ENCODE results near the gene ATP1A4. TPM values are rescaled to one million over a fixed set of nuclear protein-coding genes. Genes with fewer than 3 reads are reported as not detected.
"Not testable (repeated sequence)": the region's sequence is repeated elsewhere in the genome, so short reads cannot be mapped to it uniquely, and the experiment has no call there.

Gene ATP1A4
- polyA plus RNA-seq, 4 donors: 0.12 to 0.24 TPM; not detected in 2

GRCh38 chr1:160109686-160110085 lies 41.7 kb upstream of the ATP1A4 start:
- Histone ChIP-seq H3K27ac (ENCODE audit: low read depth in 1 of 3, low read length in 2 of 3) (no peak overlapping the region), H3K36me3 (ENCODE audit: control insufficient read depth in 3 of 3, insufficient read depth in 2 of 3, low read depth in 1 of 3, low read length in 3 of 3) (no peaks in the 10 kb centered on the region), H3K27me3 (ENCODE audit: control insufficient read depth in 3 of 3, insufficient read depth in 3 of 3, low read length in 3 of 3) (peaks cover 0 to 3% (median 0%) of the 10 kb centered on the region in 3 donors), H3K9me3 (ENCODE audit: control insufficient read depth in 2 of 2, insufficient read depth in 1 of 2, low read depth in 1 of 2, low read length in 1 of 2) (no peaks in the 10 kb centered on the region), H3K4me3 (ENCODE audit: low read depth in 1 of 3, low read length in 3 of 3) (no peak overlapping the region), H3K4me1 (ENCODE audit: control insufficient read depth in 3 of 3, insufficient read depth in 2 of 3, low read depth in 1 of 3, low read length in 2 of 3) (no peaks in the 10 kb centered on the region)
- WGBS, 3 donors: 34 to 62% (median 44%) methylated on average over 4 of the region's 4 CpGs
- FAIRE-seq (no peak), DNase-seq (no peak)

DNA sequence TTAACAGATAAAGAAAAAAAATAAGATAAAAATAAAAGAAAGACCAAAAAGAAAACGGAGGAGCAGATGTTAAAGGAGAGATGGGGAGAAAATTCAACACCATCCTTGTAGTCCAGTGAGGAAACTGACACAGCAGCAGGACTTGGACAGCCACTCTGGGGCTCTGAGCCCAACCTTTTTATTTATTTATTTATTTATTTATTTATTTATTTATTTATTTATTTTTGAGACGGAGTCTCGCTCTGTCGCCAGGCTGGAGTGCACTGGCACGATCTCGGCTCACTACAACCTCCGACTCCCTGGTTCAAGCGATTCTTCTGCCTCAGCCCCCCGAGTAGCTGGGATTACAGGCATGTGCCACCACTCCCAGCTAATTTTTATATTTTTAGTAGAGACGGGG lies 39.9 kb upstream of the ATP1A4 start:
- H3K27ac ChIP-seq (ENCODE audit: low read depth in 1 of 3, low read length in 2 of 3); H3K4me1 ChIP-seq (ENCODE audit: control insufficient read depth in 3 of 3, insufficient read depth in 2 of 3, low read depth in 1 of 3, low read length in 2 of 3); H3K4me3 ChIP-seq (ENCODE audit: low read depth in 1 of 3, low read length in 3 of 3); H3K36me3 ChIP-seq (ENCODE audit: control insufficient read depth in 3 of 3, insufficient read depth in 2 of 3, low read depth in 1 of 3, low read length in 3 of 3); DNase-seq; FAIRE-seq; H3K9me3 ChIP-seq (ENCODE audit: control insufficient read depth in 2 of 2, insufficient read depth in 1 of 2, low read depth in 1 of 2, low read length in 1 of 2): not testable (repeated sequence)
- H3K27me3 ChIP-seq (ENCODE audit: control insufficient read depth in 3 of 3, insufficient read depth in 3 of 3, low read length in 3 of 3): peaks cover 0 to 15% (median 3%) of the 10 kb centered on the region in 3 donors
- WGBS, 3 donors: 90 to 96% (median 92%) methylated on average over 10 of the region's 10 CpGs

DNA sequence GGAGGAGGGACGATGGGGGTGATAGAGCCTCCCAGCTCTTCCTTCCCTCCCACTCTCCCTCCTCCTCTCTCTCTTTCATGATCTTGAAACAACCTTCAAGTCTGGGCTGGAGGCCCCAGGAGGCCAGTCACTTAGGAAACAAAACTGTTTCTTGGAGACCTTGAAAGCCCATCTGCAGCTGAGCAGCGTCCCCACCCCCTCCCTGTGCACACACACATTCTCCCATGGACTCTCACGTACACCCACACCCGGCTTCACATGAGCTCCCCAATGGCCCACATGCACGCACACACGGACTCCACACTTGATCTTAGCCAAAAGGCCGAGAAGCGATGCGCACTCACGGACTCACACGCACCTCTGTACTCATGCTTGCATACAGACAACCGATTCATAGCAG lies 39.0 kb upstream of the ATP1A4 start:
- 76 to 80% (median 79%) methylated on average over 12 of the region's 12 CpGs for WGBS, 3 donors
- DNase-seq (no peak), FAIRE-seq (no peak)
- Histone ChIP-seq H3K9me3 (ENCODE audit: control insufficient read depth in 2 of 2, insufficient read depth in 1 of 2, low read depth in 1 of 2, low read length in 1 of 2) (no peaks in the 10 kb centered on the region), H3K4me1 (ENCODE audit: control insufficient read depth in 3 of 3, insufficient read depth in 2 of 3, low read depth in 1 of 3, low read length in 2 of 3) (peaks cover 0 to 5% (median 0%) of the 10 kb centered on the region in 3 donors), H3K27ac (ENCODE audit: low read depth in 1 of 3, low read length in 2 of 3) (no peak overlapping the region), H3K36me3 (ENCODE audit: control insufficient read depth in 3 of 3, insufficient read depth in 2 of 3, low read depth in 1 of 3, low read length in 3 of 3) (no peaks in the 10 kb centered on the region), H3K4me3 (ENCODE audit: low read depth in 1 of 3, low read length in 3 of 3) (no peak overlapping the region), H3K27me3 (ENCODE audit: control insufficient read depth in 3 of 3, insufficient read depth in 3 of 3, low read length in 3 of 3) (peaks cover 0 to 22% (median 3%) of the 10 kb centered on the region in 3 donors)

GRCh38 chr1:160113407-160113806 lies 38.0 kb upstream of the ATP1A4 start:
- Histone ChIP-seq H3K9me3 (ENCODE audit: control insufficient read depth in 2 of 2, insufficient read depth in 1 of 2, low read depth in 1 of 2, low read length in 1 of 2) (no peaks in the 10 kb centered on the region), H3K27me3 (ENCODE audit: control insufficient read depth in 3 of 3, insufficient read depth in 3 of 3, low read length in 3 of 3) (peaks cover 0 to 32% (median 3%) of the 10 kb centered on the region in 3 donors), H3K4me1 (ENCODE audit: control insufficient read depth in 3 of 3, insufficient read depth in 2 of 3, low read depth in 1 of 3, low read length in 2 of 3) (peaks cover 0 to 5% (median 0%) of the 10 kb centered on the region in 3 donors), H3K4me3 (ENCODE audit: low read depth in 1 of 3, low read length in 3 of 3) (no peak overlapping the region), H3K36me3 (ENCODE audit: control insufficient read depth in 3 of 3, insufficient read depth in 2 of 3, low read depth in 1 of 3, low read length in 3 of 3) (no peaks in the 10 kb centered on the region), H3K27ac (ENCODE audit: low read depth in 1 of 3, low read length in 2 of 3) (no peak overlapping the region)
- no peak for DNase-seq
- FAIRE-seq: no peak
- 80 to 87% (median 86%) methylated on average over 8 of the region's 8 CpGs for WGBS, 3 donors

DNA sequence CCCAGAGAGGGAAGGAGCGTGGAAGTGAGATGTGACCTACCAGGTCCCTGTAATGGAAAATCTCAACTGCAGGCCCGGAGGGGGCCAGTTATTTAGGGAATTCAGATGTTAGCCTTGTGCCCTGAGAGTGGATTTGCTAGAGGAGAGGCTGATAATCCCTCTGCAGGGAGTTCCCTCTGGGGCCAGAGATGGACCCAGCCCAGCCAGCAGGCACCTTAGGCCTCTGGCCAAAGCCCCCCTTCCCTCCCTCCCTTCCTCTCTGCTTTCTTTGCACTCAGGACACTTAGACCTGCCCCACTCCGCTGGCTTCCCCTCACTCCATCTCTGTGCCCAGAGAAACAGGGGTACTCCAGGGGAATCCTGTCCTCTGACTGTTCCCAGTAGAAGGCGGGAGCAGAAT lies 37.3 kb upstream of the ATP1A4 start:
- H3K4me1 ChIP-seq (ENCODE audit: control insufficient read depth in 3 of 3, insufficient read depth in 2 of 3, low read depth in 1 of 3, low read length in 2 of 3): peaks cover 0 to 5% (median 0%) of the 10 kb centered on the region in 3 donors
- no peaks in the 10 kb centered on the region for H3K9me3 ChIP-seq (ENCODE audit: control insufficient read depth in 2 of 2, insufficient read depth in 1 of 2, low read depth in 1 of 2, low read length in 1 of 2)
- no peaks in the 10 kb centered on the region for H3K36me3 ChIP-seq (ENCODE audit: control insufficient read depth in 3 of 3, insufficient read depth in 2 of 3, low read depth in 1 of 3, low read length in 3 of 3)
- FAIRE-seq: no peak
- WGBS, 3 donors: 68 to 85% (median 81%) methylated on average over 4 of the region's 4 CpGs
- H3K4me3 ChIP-seq (ENCODE audit: low read depth in 1 of 3, low read length in 3 of 3): no peak overlapping the region
- no peak overlapping the region for H3K27ac ChIP-seq (ENCODE audit: low read depth in 1 of 3, low read length in 2 of 3)
- H3K27me3 ChIP-seq (ENCODE audit: control insufficient read depth in 3 of 3, insufficient read depth in 3 of 3, low read length in 3 of 3): peaks cover 0 to 34% (median 3%) of the 10 kb centered on the region in 3 donors
- DNase-seq: no peak

- 38 to 46% (median 41%) methylated on average over 16 of the region's 16 CpGs for WGBS, 3 donors
- DNase-seq: no peak
These were observed 35.7 kb upstream of the ATP1A4 start, which contains the start of gene ATP1A2 for GRCh38 chr1:160115545-160116282. Gene ATP1A2 (plus strand): TSS chr1:160115759. CDS start chr1:160115862, 103 bp downstream.

GRCh38 chr1:160116283-160117147 lies 34.9 kb upstream of the ATP1A4 start:
- no peak overlapping the region for H3K4me3 ChIP-seq (ENCODE audit: low read depth in 1 of 3, low read length in 3 of 3)
- H3K9me3 ChIP-seq (ENCODE audit: control insufficient read depth in 2 of 2, insufficient read depth in 1 of 2, low read depth in 1 of 2, low read length in 1 of 2): no peaks in the 10 kb centered on the region
- H3K27ac ChIP-seq (ENCODE audit: low read depth in 1 of 3, low read length in 2 of 3): peak overlapping the region in 1 of 3 donors; percentile 36
- no peak for DNase-seq
- H3K27me3 ChIP-seq (ENCODE audit: control insufficient read depth in 3 of 3, insufficient read depth in 3 of 3, low read length in 3 of 3): peaks cover 0 to 35% (median 0%) of the 10 kb centered on the region in 3 donors
- no peak for FAIRE-seq
- no peaks in the 10 kb centered on the region for H3K36me3 ChIP-seq (ENCODE audit: control insufficient read depth in 3 of 3, insufficient read depth in 2 of 3, low read depth in 1 of 3, low read length in 3 of 3)
- WGBS, 3 donors: 57 to 64% (median 57%) methylated on average over 12 of the region's 12 CpGs
- peaks cover 0 to 5% (median 0%) of the 10 kb centered on the region in 3 donors for H3K4me1 ChIP-seq (ENCODE audit: control insufficient read depth in 3 of 3, insufficient read depth in 2 of 3, low read depth in 1 of 3, low read length in 2 of 3)

More at GRCh38 chr1:160115545-160116282, 35.7 kb upstream of the ATP1A4 start, which contains the start of gene ATP1A2:
- Histone ChIP-seq H3K27ac (ENCODE audit: low read depth in 1 of 3, low read length in 2 of 3) (peak within 1 kb of the TSS in 1 of 3 donors; percentile 36), H3K4me3 (ENCODE audit: low read depth in 1 of 3, low read length in 3 of 3) (no peak within 1 kb of the TSS), H3K4me1 (ENCODE audit: control insufficient read depth in 3 of 3, insufficient read depth in 2 of 3, low read depth in 1 of 3, low read length in 2 of 3) (peaks cover 0 to 5% (median 0%) of the 10 kb centered on the region in 3 donors), H3K9me3 (ENCODE audit: control insufficient read depth in 2 of 2, insufficient read depth in 1 of 2, low read depth in 1 of 2, low read length in 1 of 2) (no peaks in the 10 kb centered on the region), H3K27me3 (ENCODE audit: control insufficient read depth in 3 of 3, insufficient read depth in 3 of 3, low read length in 3 of 3) (peaks cover 0 to 35% (median 0%) of the 10 kb centered on the region in 3 donors), H3K36me3 (ENCODE audit: control insufficient read depth in 3 of 3, insufficient read depth in 2 of 3, low read depth in 1 of 3, low read length in 3 of 3) (no peaks in the 10 kb centered on the region)
- no peak for FAIRE-seq

DNA sequence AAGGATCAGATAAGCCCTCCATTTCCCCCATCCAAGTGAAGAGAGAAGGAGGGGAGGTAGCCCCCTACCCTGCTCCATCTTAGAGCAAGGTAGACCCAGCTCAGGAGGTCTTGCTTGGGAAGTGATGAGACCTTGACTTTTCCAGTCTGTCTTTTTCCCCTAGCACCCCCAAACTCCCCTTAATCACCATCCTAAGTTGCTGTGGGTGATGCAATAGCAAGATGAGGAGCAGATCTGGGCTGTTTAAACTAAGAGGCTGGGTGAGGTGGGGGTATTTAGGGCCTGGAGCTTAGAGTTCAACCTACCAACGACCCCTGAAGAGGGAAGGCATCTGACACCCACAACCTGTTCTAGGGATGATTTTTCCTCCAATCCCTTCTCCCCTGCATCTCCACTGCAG lies 34.1 kb upstream of the ATP1A4 start:
- peaks cover 0 to 35% (median 0%) of the 10 kb centered on the region in 3 donors for H3K27me3 ChIP-seq (ENCODE audit: control insufficient read depth in 3 of 3, insufficient read depth in 3 of 3, low read length in 3 of 3)
- no peaks in the 10 kb centered on the region for H3K36me3 ChIP-seq (ENCODE audit: control insufficient read depth in 3 of 3, insufficient read depth in 2 of 3, low read depth in 1 of 3, low read length in 3 of 3)
- no peak overlapping the region for H3K4me3 ChIP-seq (ENCODE audit: low read depth in 1 of 3, low read length in 3 of 3)
- peaks cover 0 to 5% (median 0%) of the 10 kb centered on the region in 3 donors for H3K4me1 ChIP-seq (ENCODE audit: control insufficient read depth in 3 of 3, insufficient read depth in 2 of 3, low read depth in 1 of 3, low read length in 2 of 3)
- no peaks in the 10 kb centered on the region for H3K9me3 ChIP-seq (ENCODE audit: control insufficient read depth in 2 of 2, insufficient read depth in 1 of 2, low read depth in 1 of 2, low read length in 1 of 2)
- DNase-seq (no peak), FAIRE-seq (no peak)
- 0 to 17% (median 10%) methylated on average over 1 of the region's 1 CpG for WGBS, 3 donors
- no peak overlapping the region for H3K27ac ChIP-seq (ENCODE audit: low read depth in 1 of 3, low read length in 2 of 3)

All from small intestine (tissue), 7 donors.